ENCODE measurements around the gene SLC1A6.

DNA sequence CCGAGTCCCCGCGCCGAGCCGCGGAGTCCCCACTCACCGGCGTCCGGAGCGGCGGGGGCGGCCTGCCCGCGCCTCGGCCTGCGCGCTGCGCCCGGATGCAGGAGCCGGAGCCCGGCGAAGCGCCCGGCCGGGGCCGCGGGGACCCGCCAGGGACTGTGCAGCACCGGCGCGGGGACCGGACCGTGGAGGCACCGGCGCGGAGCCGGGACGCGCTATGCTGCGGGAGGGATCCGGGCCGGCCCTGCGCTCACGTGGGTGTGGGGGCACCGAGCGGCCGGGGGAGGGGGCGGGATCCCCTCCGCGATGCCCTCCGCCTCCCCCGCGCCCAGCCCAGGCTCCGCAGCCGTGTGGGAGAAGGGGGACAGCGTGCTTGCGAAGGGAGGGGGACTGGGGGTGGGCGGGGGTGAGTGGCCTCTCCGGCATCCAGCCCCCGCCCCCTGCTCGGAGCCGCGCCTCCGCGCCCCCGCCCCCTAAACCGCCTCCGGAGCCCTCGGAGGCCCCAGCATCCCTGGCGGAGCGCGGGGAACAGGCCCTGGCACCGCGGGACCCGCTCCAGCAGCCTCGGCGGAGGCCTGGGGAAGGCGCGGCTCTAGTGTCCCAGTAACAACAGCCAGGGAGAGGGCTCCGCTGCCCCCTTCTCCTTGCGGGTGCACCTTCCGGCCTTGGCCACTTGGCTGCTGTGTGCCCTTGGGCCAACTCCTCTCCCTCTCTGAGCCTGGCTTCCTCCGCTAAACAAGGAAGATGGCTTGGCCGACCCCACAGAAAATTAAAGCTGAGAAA, at the start of gene SLC1A6:
- TF ChIP-seq EZH2 (IDR thresholded peaks at IDR 0.05; ENCODE audit: low read length, missing control alignments), result peak; percentile 17
- TF ChIP-seq, protein P1, sequence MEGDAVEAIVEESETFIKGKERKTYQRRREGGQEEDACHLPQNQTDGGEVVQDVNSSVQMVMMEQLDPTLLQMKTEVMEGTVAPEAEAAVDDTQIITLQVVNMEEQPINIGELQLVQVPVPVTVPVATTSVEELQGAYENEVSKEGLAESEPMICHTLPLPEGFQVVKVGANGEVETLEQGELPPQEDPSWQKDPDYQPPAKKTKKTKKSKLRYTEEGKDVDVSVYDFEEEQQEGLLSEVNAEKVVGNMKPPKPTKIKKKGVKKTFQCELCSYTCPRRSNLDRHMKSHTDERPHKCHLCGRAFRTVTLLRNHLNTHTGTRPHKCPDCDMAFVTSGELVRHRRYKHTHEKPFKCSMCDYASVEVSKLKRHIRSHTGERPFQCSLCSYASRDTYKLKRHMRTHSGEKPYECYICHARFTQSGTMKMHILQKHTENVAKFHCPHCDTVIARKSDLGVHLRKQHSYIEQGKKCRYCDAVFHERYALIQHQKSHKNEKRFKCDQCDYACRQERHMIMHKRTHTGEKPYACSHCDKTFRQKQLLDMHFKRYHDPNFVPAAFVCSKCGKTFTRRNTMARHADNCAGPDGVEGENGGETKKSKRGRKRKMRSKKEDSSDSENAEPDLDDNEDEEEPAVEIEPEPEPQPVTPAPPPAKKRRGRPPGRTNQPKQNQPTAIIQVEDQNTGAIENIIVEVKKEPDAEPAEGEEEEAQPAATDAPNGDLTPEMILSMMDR (conservative IDR thresholded peaks at IDR 0.05 in 1 of 2, IDR thresholded peaks at IDR 0.05 in 1 of 2; ENCODE audit: low read depth in 1 of 2, low read length in 2 of 2), result no peak
